ENCODE measurements around the gene BTC.

GRCh38 chr4:74830928-74831327, 36.6 kb upstream of the BTC start:
- no peak for TF ChIP-seq CTCF (IDR thresholded peaks at IDR 0.05 in 4 of 5, conservative IDR thresholded peaks at IDR 0.05 in 1 of 5)
- no peak for TF ChIP-seq POLR2A (IDR thresholded peaks at IDR 0.05)
